Sigmoid colon (tissue), 4 donors: ENCODE measurements around the gene EGFLAM.

Experiments used
- CTCF ChIP-seq, 4 experiments: fragments of 450-650 bp in 3 of 4; fragments of 200-600 bp in 1 of 4; IDR thresholded peaks; one replicate each; pipeline ENCODE4 v1.5.1; 2016 to 2019; ENCODE audit warnings: antibody characterized with exemption in 4 of 4, mild to moderate bottlenecking in 3 of 4, moderate library complexity in 2 of 4
- EP300 ChIP-seq, 4 donors: sonication (generic); formaldehyde crosslinking; IDR thresholded peaks; one replicate each; pipeline ENCODE4 v1.6.1; 2017; ENCODE audit warnings: antibody characterized with exemption in 4 of 4

GRCh38 chr5:38483805-38484398 lies 225.5 kb downstream of the EGFLAM start:
- TF ChIP-seq EP300 (IDR thresholded peaks at IDR 0.05) (no peak), CTCF (IDR thresholded peaks at IDR 0.05) (no peak)
